Ovary (tissue), 9 donors: ENCODE results near the gene CPS1. TPM values are rescaled to one million over a fixed set of nuclear protein-coding genes. Genes with fewer than 3 reads are reported as not detected.

Source experiments
- DNase-seq, 5 donors: peaks; one replicate each; pipeline ENCODE4 v3.0.0-alpha.2; 2019 to 2020
- H3K27ac ChIP-seq, 2 donors: fragments of 200-600 bp; one replicate each; pipeline versions ENCODE4 v1.5.1 to v1.8.0; 2019 to 2022
- H3K27me3 ChIP-seq: fragments of 200-600 bp; one replicate; pipeline ENCODE4 v1.8.0; 2022
- H3K36me3 ChIP-seq: fragments of 200-600 bp; sonication (generic); one replicate; pipeline ENCODE4 v1.5.1; 2019
- H3K4me1 ChIP-seq: one replicate; pipeline ENCODE4 v1.8.1; 2013; ENCODE audit warnings: mild to moderate bottlenecking, moderate library complexity; ENCODE audit not compliant: insufficient read depth
- H3K4me3 ChIP-seq: fragments of 200-600 bp; sonication (generic); one replicate; pipeline ENCODE4 v1.5.1; 2017
- H3K9me3 ChIP-seq, 2 donors: fragments of 200-600 bp in 1 of 2; sonication (generic) in 1 of 2; one replicate each; pipeline versions ENCODE4 v1.5.1 to v1.8.1; 2013 to 2019; ENCODE audit warnings: mild to moderate bottlenecking in 1 of 2, moderate library complexity in 1 of 2
- EP300 ChIP-seq: sonication (generic); formaldehyde crosslinking; IDR thresholded peaks from one replicate; pipeline ENCODE4 v1.6.1; 2017; ENCODE audit warnings: antibody characterized with exemption
- POLR2A ChIP-seq: fragments of 450-650 bp; IDR thresholded peaks from one replicate; pipeline ENCODE4 v1.6.1; 2017; ENCODE audit warnings: antibody characterized with exemption, mild to moderate bottlenecking, moderate library complexity
- WGBS, 3 donors: extraction: QIAGEN DNeasy Blood & Tissue Kit in 1 of 3; methylation state at CpG; one replicate each; pipeline versions ENCODE4 v1.1.5 to v1.1.7; 2013 to 2017; 5-methylcytosine and 5-hydroxymethylcytosine counted together
- intact Hi-C, 4 donors: fragments of 100-400 bp; cut with DNase I; formaldehyde crosslinking; loops; one replicate each; pipeline versions ENCODE4 v1.11.0 to v1.15.1; 2022 to 2023
- polyA plus RNA-seq, 2 donors: library from polyadenylated mRNA; stranded (reverse); fragments of 200-250 nt in 1 of 2; fragments of 350-450 nt in 1 of 2; fragmentation: Illumina TruSeq in 1 of 2; extraction: RNeasy Lipid Tissue Mini Kit (QIAGEN cat#74804) in 1 of 2; gene quantifications; one replicate each; pipeline ENCODE4 v1.2.3, GENCODE V29; 2013 to 2014
- total RNA-seq, 7 donors: library from RNA; depleted of rRNA in 2 of 7; stranded (reverse); fragments of >200 nt in 2 of 7; fragmentation: NEBNext Ultra II Directional in 3 of 7; extraction: Animal tissue kit (Norgen Biotek cat#: 25700) in 3 of 7; gene quantifications; one replicate each; pipeline versions ENCODE4 v1.1.0 to v1.2.4, GENCODE V29; 2016 to 2023
- TF ChIP-seq, protein P1 (sequence below), 3 donors: fragments of 450-650 bp in 2 of 3; fragments of 200-600 bp in 1 of 3; IDR thresholded peaks; one replicate each; pipeline versions ENCODE4 v1.5.1 to v1.8.0; 2016 to 2022; ENCODE audit warnings: antibody characterized with exemption in 3 of 3, mild to moderate bottlenecking in 1 of 3
- donor health status: DM: no; HTN: no; CAD: no; lungs with moderate emphysema.
- donor health status: DM: no; HTN: no; CAD: no.
- donor health status: Bipolar disorder and iron deficiency.
- donor health status: DM: yes; HTN: yes; CAD: no.
- donor health status: DM: no; HTN: no; CAD: no.
- donor health status: DM: yes; HTN: yes; CAD: no.

CPS1 gene
- total and polyA plus RNA-seq, 9 donors: 1.9 to 14.1 (median 7.0) TPM

DNA sequence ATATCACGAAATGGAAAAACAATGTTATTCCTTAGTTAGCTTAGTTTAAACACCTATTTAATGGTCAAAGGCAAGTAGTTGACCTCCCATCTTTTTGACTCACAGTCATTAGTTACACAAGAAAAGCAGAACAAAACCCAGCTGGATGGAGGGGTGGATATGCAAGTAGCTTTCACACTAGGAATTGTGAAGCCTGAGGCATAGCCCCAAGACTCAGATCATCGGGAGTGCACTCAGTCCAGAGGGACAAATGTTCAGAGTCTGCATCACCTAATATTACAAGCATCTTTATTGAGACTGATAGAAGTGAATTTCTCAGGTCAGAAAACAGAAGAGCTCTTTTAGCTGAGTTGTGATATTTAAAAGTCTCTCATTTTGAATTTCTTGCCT, 15.5 kb upstream of the CPS1 start:
- WGBS, 3 donors: 68 to 75% (median 75%) methylated on average over 2 of the region's 2 CpGs

DNA sequence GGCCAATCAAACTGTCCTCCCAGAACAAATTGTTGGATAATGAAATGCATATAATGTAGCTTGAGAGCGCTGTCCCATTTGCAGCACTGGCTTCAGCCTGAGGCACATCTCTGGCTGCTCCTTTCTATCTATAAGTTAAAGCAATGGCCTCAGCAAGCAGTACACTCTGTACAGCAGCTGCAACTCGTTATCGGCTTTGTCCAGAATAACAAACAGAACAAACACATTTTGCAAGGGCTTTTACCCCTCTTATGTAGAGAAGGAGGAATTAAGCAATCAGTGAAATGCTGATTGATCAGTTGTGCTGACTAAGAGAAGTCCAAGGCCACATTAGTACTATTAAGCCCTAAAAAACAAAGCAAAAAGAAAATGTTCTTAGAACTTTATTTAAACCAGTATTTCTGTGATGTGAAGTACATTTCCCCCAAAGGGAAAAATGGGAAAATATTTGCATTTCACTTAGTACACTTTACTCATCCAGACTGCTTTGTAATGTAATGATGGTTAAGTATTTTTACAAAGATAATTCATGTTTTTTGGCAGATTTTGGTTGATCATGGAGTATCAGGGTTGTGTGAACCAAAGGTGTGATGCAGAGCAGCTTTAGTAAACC, 15.0 kb upstream of the CPS1 start:
- Histone ChIP-seq H3K36me3 (no peaks in the 10 kb centered on the region), H3K4me3 (no peak overlapping the region), H3K27me3 (no peaks in the 10 kb centered on the region), H3K4me1 (no peaks in the 10 kb centered on the region), H3K9me3 (no peaks in the 10 kb centered on the region), H3K27ac (no peak overlapping the region)
- intact Hi-C loops: no loop called here
- DNase-seq: no peak
- WGBS, 3 donors: 17 to 27% (median 27%) methylated on average over 3 of the region's 3 CpGs
- TF ChIP-seq, protein P1, sequence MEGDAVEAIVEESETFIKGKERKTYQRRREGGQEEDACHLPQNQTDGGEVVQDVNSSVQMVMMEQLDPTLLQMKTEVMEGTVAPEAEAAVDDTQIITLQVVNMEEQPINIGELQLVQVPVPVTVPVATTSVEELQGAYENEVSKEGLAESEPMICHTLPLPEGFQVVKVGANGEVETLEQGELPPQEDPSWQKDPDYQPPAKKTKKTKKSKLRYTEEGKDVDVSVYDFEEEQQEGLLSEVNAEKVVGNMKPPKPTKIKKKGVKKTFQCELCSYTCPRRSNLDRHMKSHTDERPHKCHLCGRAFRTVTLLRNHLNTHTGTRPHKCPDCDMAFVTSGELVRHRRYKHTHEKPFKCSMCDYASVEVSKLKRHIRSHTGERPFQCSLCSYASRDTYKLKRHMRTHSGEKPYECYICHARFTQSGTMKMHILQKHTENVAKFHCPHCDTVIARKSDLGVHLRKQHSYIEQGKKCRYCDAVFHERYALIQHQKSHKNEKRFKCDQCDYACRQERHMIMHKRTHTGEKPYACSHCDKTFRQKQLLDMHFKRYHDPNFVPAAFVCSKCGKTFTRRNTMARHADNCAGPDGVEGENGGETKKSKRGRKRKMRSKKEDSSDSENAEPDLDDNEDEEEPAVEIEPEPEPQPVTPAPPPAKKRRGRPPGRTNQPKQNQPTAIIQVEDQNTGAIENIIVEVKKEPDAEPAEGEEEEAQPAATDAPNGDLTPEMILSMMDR (IDR thresholded peaks at IDR 0.05): no peak

More for the DNA sequence above, 15.5 kb upstream of the CPS1 start:
- Histone ChIP-seq H3K9me3 (no peaks in the 10 kb centered on the region), H3K27ac (no peak overlapping the region), H3K27me3 (no peaks in the 10 kb centered on the region), H3K36me3 (no peaks in the 10 kb centered on the region), H3K4me3 (no peak overlapping the region), H3K4me1 (no peaks in the 10 kb centered on the region)
- intact Hi-C loops: no loop called here
- DNase-seq: no peak
- TF ChIP-seq POLR2A (no peak), EP300 (no peak)
- TF ChIP-seq, protein P1 (IDR thresholded peaks at IDR 0.05): no peak

DNA sequence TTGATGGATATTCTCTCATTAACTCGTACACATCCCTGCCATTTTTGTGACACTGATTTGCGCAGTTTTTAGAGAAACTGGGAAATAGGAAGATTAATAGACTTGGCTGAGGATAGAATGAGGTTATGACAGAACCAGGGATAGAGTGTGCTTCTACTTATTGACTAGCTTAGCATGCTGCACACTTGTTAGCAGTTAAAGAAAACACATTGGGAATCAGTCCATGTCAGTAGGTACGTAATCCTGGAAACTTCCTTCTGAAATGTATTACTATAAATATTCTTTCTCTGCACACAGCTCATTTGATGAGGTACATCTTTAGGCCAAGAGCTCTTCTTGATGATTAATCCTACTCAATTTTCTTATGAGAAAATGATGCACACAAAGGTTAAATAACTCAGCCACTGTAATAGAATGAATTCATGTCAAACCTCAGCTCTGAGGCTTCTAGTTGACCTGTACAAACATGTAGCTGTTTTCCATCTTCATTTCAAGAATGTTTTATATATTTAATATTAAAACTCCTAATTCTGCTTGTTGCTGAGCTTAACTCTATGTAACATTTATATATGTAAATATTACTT, 12.3 kb upstream of the CPS1 start:
- no peaks in the 10 kb centered on the region for H3K36me3 ChIP-seq
- no peaks in the 10 kb centered on the region for H3K9me3 ChIP-seq
- DNase-seq: no peak
- no peaks in the 10 kb centered on the region for H3K27me3 ChIP-seq
- TF ChIP-seq POLR2A (no peak), EP300 (no peak)
- TF ChIP-seq, protein P1 (IDR thresholded peaks at IDR 0.05): no peak
- no peak overlapping the region for H3K27ac ChIP-seq
- WGBS, 3 donors: 92 to 97% (median 95%) methylated on average over 3 of the region's 3 CpGs
- H3K4me3 ChIP-seq: no peak overlapping the region
- intact Hi-C loops: no loop called here
- H3K4me1 ChIP-seq: no peaks in the 10 kb centered on the region

DNA sequence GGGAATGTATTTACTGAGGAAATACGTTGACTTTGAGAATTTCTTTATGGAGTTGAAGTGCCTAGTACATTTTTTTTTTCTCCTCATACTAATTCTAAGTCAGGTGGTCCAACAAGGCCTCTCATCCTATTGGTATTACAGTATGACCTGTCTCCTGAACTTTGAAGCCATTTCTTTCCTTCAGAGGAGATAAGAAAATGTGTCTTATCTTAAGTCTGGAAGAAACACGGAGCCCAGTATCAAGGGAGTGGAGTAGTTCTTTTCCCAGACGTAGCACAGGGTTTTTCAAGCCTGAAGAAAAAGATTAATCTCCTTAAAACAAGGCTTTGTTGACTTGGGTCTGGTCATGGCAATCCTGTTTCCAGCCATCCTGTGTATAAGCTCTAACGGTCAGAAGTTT, 11.6 kb upstream of the CPS1 start:
- H3K27me3 ChIP-seq: no peaks in the 10 kb centered on the region
- DNase-seq: no peak
- no peaks in the 10 kb centered on the region for H3K4me1 ChIP-seq
- no peaks in the 10 kb centered on the region for H3K9me3 ChIP-seq
- TF ChIP-seq POLR2A (no peak), EP300 (no peak)
- TF ChIP-seq, protein P1 (IDR thresholded peaks at IDR 0.05): no peak
- no peak overlapping the region for H3K4me3 ChIP-seq
- H3K27ac ChIP-seq: no peak overlapping the region
- intact Hi-C loops: no loop called here
- H3K36me3 ChIP-seq: no peaks in the 10 kb centered on the region
- WGBS, 3 donors: 41 to 61% (median 59%) methylated on average over 4 of the region's 4 CpGs
